Measurements from ENCODE around the gene C5. TPM values are rescaled to one million over a fixed set of nuclear protein-coding genes. Genes with fewer than 3 reads are reported as not detected.

Gene C5
- total and polyA plus RNA-seq, 9 of the 15 experiments (the other 6 are each of a cell fraction or from before 2014, with no cell fraction given): 0.08 to 0.91 (median 0.42) TPM

- Histone ChIP-seq H3K27me3 (ENCODE audit: control insufficient read depth in 2 of 2, insufficient read depth in 2 of 2, low read length in 2 of 2) (no peaks in the 10 kb centered on the region), H3K79me2 (ENCODE audit: control insufficient read depth, insufficient read depth, low read length) (no peaks in the 10 kb centered on the region), H3K4me3 (no peak overlapping the region), H3K9me3 (replicated peaks; ENCODE audit: control insufficient read depth, insufficient read depth, low read depth, low read length) (no peaks in the 10 kb centered on the region), H3K27ac (ENCODE audit: extremely low read depth, low read depth, low read length) (no peak overlapping the region), H3K4me1 (replicated peaks in 1 of 2; ENCODE audit: control insufficient read depth in 2 of 2, insufficient read depth in 2 of 2, low read length in 2 of 2) (peaks cover 0 to 18% of the 10 kb centered on the region in 2 experiments; a peak in 3 of 5 replicates), H2AFZ (ENCODE audit: low read depth, low read length) (no peak overlapping the region), H3K36me3 (ENCODE audit: control insufficient read depth, insufficient read depth, low read length) (no peaks in the 10 kb centered on the region; the same call in 2 of the 3 replicates), H4K20me1 (replicated peaks; ENCODE audit: control insufficient read depth, insufficient read depth, low read length) (no peaks in the 10 kb centered on the region), H3K9me1 (ENCODE audit: control insufficient read depth, insufficient read depth, low read length) (no peaks in the 10 kb centered on the region), H3K4me2 (ENCODE audit: insufficient read depth, low read length) (no peak overlapping the region), H3K9ac (ENCODE audit: insufficient read depth in 1 of 2, low read depth in 2 of 2, low read length in 2 of 2) (no peak overlapping the region)
- ATAC-seq (no peak), DNase-seq (ENCODE audit: extremely low read depth in 1 of 4, low spot score in 3 of 4) (no peak), FAIRE-seq (no peak)
- intact Hi-C loops (cut with micrococcal nuclease): loop anchor here (1.0 to 10.0 kb wide), 7 partner anchors 73 to 412 kb away; partner anchors contain the start of gene PSMD5
- ChIA-PET CTCF (ENCODE audit: low intra/inter-chr PET ratio) (no interaction called here), POLR2A (interaction anchor here (1.0 kb wide), 1 partner anchor 16 kb away, joined by 3 read pairs; no protein-coding TSS in a partner anchor)
- in situ Hi-C loops (cut with MboI): no loop called here
- 17% methylated on average over 3 of the region's 3 CpGs for WGBS (ENCODE audit: insufficient coverage, low coverage, missing lambda C conversion rate)
- no TSS peak for BruUV-seq (replicated peaks)
- TF ChIP-seq REST (IDR thresholded peaks at IDR 0.05; ENCODE audit: borderline replicate concordance): no peak
- no peak for TF ChIP-seq REST (CRISPR knock-in tag; IDR thresholded peaks at IDR 0.05; ENCODE audit: low read depth)
- no peak for TF ChIP-seq FOXJ3 (CRISPR knock-in tag; IDR thresholded peaks at IDR 0.05)
- TF ChIP-seq ARID3A (IDR thresholded peaks at IDR 0.05; ENCODE audit: borderline replicate concordance, low read depth, low read length): no peak
- TF ChIP-seq LARP7 (IDR thresholded peaks at IDR 0.05): no peak
- TF ChIP-seq CHD2 (IDR thresholded peaks at IDR 0.05; ENCODE audit: low read depth, low read length): no peak
- no peak for TF ChIP-seq KLF1 (tag; IDR thresholded peaks at IDR 0.05)
- no peak for TF ChIP-seq ARNT (IDR thresholded peaks at IDR 0.05)
- no peak for TF ChIP-seq SMARCE1 (IDR thresholded peaks at IDR 0.05)
Measured at GRCh38 chr9:120982836-120983235, 67.2 kb downstream of the C5 start.
